Liver (tissue), 9 donors: ENCODE measurements around the gene PANX1. TPM values are rescaled to one million over a fixed set of nuclear protein-coding genes. Genes with fewer than 3 reads are reported as not detected.

ENCODE experiments used
- DNase-seq: peaks from one replicate; pipeline ENCODE4 v3.0.0-alpha.2; 2017; ENCODE audit warnings: low spot score
- H3K27ac ChIP-seq, 2 donors: one replicate each; pipeline ENCODE4 v1.7.0; 2013; ENCODE audit warnings: inconsistent platforms in 2 of 2, low read length in 2 of 2, control low read depth in 1 of 2, low read depth in 1 of 2, mild to moderate bottlenecking in 1 of 2
- H3K27me3 ChIP-seq, 4 donors: one replicate each; pipeline versions ENCODE4 v1.6.1 to v1.7.0; 2013; ENCODE audit warnings: low read length in 3 of 4, inconsistent platforms in 1 of 4, mild to moderate bottlenecking in 1 of 4, moderate library complexity in 1 of 4; ENCODE audit not compliant: control insufficient read depth in 4 of 4, insufficient read depth in 4 of 4
- H3K36me3 ChIP-seq, 4 donors: one replicate each; pipeline versions ENCODE4 v1.6.1 to v1.7.0; 2013; ENCODE audit warnings: low read length in 3 of 4, mild to moderate bottlenecking in 3 of 4, low read depth in 1 of 4, moderate library complexity in 1 of 4; ENCODE audit not compliant: control insufficient read depth in 4 of 4, insufficient read depth in 3 of 4
- H3K4me1 ChIP-seq, 4 donors: one replicate each; pipeline versions ENCODE4 v1.6.1 to v1.7.0; 2013; ENCODE audit warnings: low read length in 3 of 4, mild to moderate bottlenecking in 3 of 4, moderate library complexity in 1 of 4; ENCODE audit not compliant: control insufficient read depth in 4 of 4, insufficient read depth in 4 of 4
- H3K4me3 ChIP-seq, 3 donors: one replicate each; pipeline versions ENCODE4 v1.6.1 to v1.7.0; 2013; ENCODE audit warnings: low read length in 3 of 3, control low read depth in 1 of 3, low read depth in 1 of 3, mild to moderate bottlenecking in 1 of 3
- H3K9ac ChIP-seq, 2 donors: one replicate each; pipeline ENCODE4 v1.7.0; 2013; ENCODE audit warnings: low read length in 2 of 2, mild to moderate bottlenecking in 2 of 2, moderate library complexity in 2 of 2, control low read depth in 1 of 2, low read depth in 1 of 2
- H3K9me3 ChIP-seq, 4 donors: one replicate each; pipeline versions ENCODE4 v1.6.1 to v1.7.0; 2013; ENCODE audit warnings: low read length in 3 of 4; ENCODE audit not compliant: control insufficient read depth in 4 of 4
- EGR1 ChIP-seq, 2 donors: IDR thresholded peaks; 2 replicates each; pipeline ENCODE4 v1.6.1; 2016 to 2018; ENCODE audit warnings: antibody characterized with exemption in 2 of 2, low read depth in 2 of 2
- FOXA2 ChIP-seq: IDR thresholded peaks from 2 replicates; pipeline ENCODE4 v1.6.1; 2016; ENCODE audit warnings: antibody characterized with exemption
- GABPA ChIP-seq, 2 donors: IDR thresholded peaks in 1 of 2; conservative IDR thresholded peaks in 1 of 2; 2 replicates each; pipeline ENCODE4 v1.6.1; 2016; ENCODE audit warnings: antibody characterized with exemption in 2 of 2, mild to moderate bottlenecking in 1 of 2, moderate library complexity in 1 of 2
- HNF4A ChIP-seq, 2 donors: conservative IDR thresholded peaks; 2 replicates each; pipeline ENCODE4 v1.6.1; 2016; ENCODE audit warnings: antibody characterized with exemption in 2 of 2, mild to moderate bottlenecking in 2 of 2
- HNF4G ChIP-seq: IDR thresholded peaks from 2 replicates; pipeline ENCODE4 v1.6.1; 2016; ENCODE audit warnings: antibody characterized with exemption
- JUND ChIP-seq, 2 donors: IDR thresholded peaks; 2 replicates each; pipeline ENCODE4 v1.6.1; 2016; ENCODE audit warnings: antibody characterized with exemption in 2 of 2
- NR2F2 ChIP-seq: IDR thresholded peaks from 2 replicates; pipeline ENCODE4 v1.6.1; 2016; ENCODE audit warnings: antibody characterized with exemption
- RAD21 ChIP-seq, 2 donors: IDR thresholded peaks; 2 replicates each; pipeline ENCODE4 v1.6.1; 2016; ENCODE audit warnings: antibody characterized with exemption in 2 of 2, mild to moderate bottlenecking in 2 of 2
- RXRA ChIP-seq, 2 donors: IDR thresholded peaks; 2 replicates each; pipeline ENCODE4 v1.6.1; 2017 to 2018; ENCODE audit warnings: antibody characterized with exemption in 2 of 2, mild to moderate bottlenecking in 1 of 2
- TAF1 ChIP-seq: conservative IDR thresholded peaks from 2 replicates; pipeline ENCODE4 v1.6.1; 2016; ENCODE audit warnings: antibody characterized with exemption, mild to moderate bottlenecking
- YY1 ChIP-seq: IDR thresholded peaks from 2 replicates; pipeline ENCODE4 v1.6.1; 2016; ENCODE audit warnings: antibody characterized with exemption, mild to moderate bottlenecking
- WGBS: extraction: QIAGEN DNeasy Blood & Tissue Kit; methylation state at CpG from one replicate; pipeline ENCODE4 v1.1.7; 2013; 5-methylcytosine and 5-hydroxymethylcytosine counted together
- polyA plus RNA-seq, 2 donors: library from polyadenylated mRNA; stranded (reverse) in 1 of 2; unstranded in 1 of 2; fragments of 200-250 nt in 1 of 2; fragments of >200 nt in 1 of 2; fragmentation: Nextera tagmentation in 1 of 2; extraction: Ambion mirVana in 1 of 2; gene quantifications; one replicate each; pipeline versions ENCODE4 v1.2.1 to v1.2.3, GENCODE V29; 2013 to 2015
- total RNA-seq, 2 donors: library from RNA; depleted of rRNA; stranded (reverse); fragments of >200 nt; gene quantifications; one replicate each; pipeline ENCODE4 v1.2.3, GENCODE V29; 2014
- TF ChIP-seq, protein P1 (sequence below): IDR thresholded peaks from 2 replicates; pipeline ENCODE4 v1.6.1; 2016; ENCODE audit warnings: antibody characterized with exemption, mild to moderate bottlenecking
- TF ChIP-seq, protein P2 (sequence below): IDR thresholded peaks from 2 replicates; pipeline ENCODE4 v1.6.1; 2016; ENCODE audit warnings: antibody characterized with exemption
- TF ChIP-seq, protein P3 (sequence below): IDR thresholded peaks from 2 replicates; pipeline ENCODE4 v1.6.1; 2016; ENCODE audit warnings: antibody characterized with exemption
- TF ChIP-seq, protein P4 (sequence below): fragments of 150-350 bp; IDR thresholded peaks from 2 replicates; pipeline ENCODE4 v1.5.1; 2017; ENCODE audit warnings: improper control_type of control experiment, low read depth, low read length; ENCODE audit not compliant: missing input control
- TF ChIP-seq, protein P5 (sequence below): IDR thresholded peaks from 2 replicates; pipeline ENCODE4 v1.6.1; 2016; ENCODE audit warnings: antibody characterized with exemption
- donor health status: healthy.
- donor health status: healthy.
- donor health status: healthy.
- donor health status: healthy.
- donor health status: healthy.

Gene PANX1
- total and polyA plus RNA-seq, 4 donors: 6.4 to 14.1 (median 8.4) TPM

DNA sequence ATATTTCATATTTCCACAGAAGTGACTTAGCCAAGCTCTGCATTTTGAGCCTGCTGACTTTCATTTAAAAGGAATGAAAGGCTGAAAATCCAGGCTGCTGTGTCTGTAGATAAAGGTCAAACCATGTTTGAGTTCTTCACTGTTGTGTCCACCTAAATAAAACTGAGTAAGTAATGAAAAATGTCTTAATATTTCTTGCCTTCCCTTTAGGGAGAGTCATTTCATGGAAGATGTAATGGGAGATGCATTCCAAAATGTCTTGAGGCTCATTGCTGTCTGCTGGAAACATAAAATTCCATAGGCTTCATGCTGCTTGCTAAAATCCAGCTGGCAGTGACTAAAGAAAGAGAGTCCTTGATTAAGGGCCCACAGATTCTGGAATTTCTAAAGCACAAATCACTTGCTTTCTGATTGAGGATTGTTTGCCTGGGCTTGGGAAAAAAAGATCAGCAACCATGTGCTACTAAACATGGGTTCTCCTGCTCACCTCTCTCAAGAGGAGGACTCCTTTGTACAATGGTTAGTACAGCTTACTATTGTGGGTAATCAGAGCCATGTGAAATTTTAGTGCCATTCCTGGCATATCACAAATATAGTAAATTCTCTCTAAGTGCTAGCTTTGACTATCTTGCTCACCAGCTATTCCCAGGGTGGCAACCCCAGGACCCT, 56.9 kb downstream of the PANX1 start:
- TF ChIP-seq, protein P1, sequence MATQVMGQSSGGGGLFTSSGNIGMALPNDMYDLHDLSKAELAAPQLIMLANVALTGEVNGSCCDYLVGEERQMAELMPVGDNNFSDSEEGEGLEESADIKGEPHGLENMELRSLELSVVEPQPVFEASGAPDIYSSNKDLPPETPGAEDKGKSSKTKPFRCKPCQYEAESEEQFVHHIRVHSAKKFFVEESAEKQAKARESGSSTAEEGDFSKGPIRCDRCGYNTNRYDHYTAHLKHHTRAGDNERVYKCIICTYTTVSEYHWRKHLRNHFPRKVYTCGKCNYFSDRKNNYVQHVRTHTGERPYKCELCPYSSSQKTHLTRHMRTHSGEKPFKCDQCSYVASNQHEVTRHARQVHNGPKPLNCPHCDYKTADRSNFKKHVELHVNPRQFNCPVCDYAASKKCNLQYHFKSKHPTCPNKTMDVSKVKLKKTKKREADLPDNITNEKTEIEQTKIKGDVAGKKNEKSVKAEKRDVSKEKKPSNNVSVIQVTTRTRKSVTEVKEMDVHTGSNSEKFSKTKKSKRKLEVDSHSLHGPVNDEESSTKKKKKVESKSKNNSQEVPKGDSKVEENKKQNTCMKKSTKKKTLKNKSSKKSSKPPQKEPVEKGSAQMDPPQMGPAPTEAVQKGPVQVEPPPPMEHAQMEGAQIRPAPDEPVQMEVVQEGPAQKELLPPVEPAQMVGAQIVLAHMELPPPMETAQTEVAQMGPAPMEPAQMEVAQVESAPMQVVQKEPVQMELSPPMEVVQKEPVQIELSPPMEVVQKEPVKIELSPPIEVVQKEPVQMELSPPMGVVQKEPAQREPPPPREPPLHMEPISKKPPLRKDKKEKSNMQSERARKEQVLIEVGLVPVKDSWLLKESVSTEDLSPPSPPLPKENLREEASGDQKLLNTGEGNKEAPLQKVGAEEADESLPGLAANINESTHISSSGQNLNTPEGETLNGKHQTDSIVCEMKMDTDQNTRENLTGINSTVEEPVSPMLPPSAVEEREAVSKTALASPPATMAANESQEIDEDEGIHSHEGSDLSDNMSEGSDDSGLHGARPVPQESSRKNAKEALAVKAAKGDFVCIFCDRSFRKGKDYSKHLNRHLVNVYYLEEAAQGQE: no peak
- TF ChIP-seq RXRA (IDR thresholded peaks at IDR 0.05) (no peak), HNF4G (no peak), HNF4A (conservative IDR thresholded peaks at IDR 0.05) (no peak)
- TF ChIP-seq, protein P2, sequence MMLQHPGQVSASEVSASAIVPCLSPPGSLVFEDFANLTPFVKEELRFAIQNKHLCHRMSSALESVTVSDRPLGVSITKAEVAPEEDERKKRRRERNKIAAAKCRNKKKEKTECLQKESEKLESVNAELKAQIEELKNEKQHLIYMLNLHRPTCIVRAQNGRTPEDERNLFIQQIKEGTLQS: no peak
- TF ChIP-seq, protein P3, sequence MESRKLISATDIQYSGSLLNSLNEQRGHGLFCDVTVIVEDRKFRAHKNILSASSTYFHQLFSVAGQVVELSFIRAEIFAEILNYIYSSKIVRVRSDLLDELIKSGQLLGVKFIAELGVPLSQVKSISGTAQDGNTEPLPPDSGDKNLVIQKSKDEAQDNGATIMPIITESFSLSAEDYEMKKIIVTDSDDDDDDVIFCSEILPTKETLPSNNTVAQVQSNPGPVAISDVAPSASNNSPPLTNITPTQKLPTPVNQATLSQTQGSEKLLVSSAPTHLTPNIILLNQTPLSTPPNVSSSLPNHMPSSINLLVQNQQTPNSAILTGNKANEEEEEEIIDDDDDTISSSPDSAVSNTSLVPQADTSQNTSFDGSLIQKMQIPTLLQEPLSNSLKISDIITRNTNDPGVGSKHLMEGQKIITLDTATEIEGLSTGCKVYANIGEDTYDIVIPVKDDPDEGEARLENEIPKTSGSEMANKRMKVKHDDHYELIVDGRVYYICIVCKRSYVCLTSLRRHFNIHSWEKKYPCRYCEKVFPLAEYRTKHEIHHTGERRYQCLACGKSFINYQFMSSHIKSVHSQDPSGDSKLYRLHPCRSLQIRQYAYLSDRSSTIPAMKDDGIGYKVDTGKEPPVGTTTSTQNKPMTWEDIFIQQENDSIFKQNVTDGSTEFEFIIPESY: no peak
- no peak for DNase-seq
- H3K27ac ChIP-seq: no peak overlapping the region
- no peaks in the 10 kb centered on the region for H3K27me3 ChIP-seq
- H3K9ac ChIP-seq: no peak overlapping the region
- H3K9me3 ChIP-seq: no peaks in the 10 kb centered on the region
- H3K36me3 ChIP-seq: peaks cover 0 to 7% (median 2%) of the 10 kb centered on the region in 4 donors
- no peaks in the 10 kb centered on the region for H3K4me1 ChIP-seq
- H3K4me3 ChIP-seq: no peak overlapping the region

DNA sequence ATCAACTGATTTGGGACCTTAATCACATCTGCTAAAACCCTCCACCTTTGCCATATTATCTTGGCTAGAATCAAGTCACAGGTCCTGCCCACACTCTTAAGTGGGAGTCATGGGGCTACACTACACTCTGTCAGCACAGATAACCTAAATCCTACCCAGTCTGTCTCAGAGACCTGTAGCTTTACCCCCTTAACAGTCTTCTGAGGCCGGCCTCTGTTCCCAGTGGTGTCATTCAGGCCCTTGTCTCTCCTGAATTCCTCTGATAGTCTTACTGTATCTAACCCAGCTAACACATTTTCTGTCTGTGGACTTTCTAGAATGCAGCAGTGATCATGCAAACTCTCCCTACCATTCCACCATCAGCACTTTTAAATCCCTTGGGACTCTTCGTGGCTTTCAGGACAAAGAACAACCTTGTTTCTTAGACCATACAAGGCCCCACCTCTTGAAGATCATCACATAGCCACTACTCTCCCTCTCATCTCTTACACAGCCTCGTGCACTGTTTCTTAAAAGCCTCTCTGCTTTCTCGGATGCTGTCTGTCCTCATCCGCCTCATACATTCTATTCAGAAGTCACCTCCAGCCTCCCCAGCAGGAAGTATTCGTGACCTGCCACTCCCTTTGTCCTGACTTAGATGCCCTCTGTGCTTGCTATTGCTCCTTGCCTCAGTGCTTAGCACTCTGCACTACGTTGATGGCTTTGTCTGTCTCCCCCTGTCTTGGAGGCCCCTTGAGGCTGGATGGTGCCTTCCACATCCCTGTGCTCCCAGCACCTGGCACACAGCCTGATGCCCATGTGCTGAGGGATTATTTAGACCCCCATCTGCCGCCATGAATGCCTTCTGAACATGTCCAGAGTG, 57.9 kb downstream of the PANX1 start:
- H3K27me3 ChIP-seq: no peaks in the 10 kb centered on the region
- no peak overlapping the region for H3K27ac ChIP-seq
- no peak for DNase-seq
- no peaks in the 10 kb centered on the region for H3K4me1 ChIP-seq
- 94% methylated on average over 8 of the region's 8 CpGs for WGBS
- H3K9ac ChIP-seq: no peak overlapping the region
- TF ChIP-seq FOXA2: no peak
- no peak for TF ChIP-seq HNF4A (conservative IDR thresholded peaks at IDR 0.05)
- TF ChIP-seq, protein P4, sequence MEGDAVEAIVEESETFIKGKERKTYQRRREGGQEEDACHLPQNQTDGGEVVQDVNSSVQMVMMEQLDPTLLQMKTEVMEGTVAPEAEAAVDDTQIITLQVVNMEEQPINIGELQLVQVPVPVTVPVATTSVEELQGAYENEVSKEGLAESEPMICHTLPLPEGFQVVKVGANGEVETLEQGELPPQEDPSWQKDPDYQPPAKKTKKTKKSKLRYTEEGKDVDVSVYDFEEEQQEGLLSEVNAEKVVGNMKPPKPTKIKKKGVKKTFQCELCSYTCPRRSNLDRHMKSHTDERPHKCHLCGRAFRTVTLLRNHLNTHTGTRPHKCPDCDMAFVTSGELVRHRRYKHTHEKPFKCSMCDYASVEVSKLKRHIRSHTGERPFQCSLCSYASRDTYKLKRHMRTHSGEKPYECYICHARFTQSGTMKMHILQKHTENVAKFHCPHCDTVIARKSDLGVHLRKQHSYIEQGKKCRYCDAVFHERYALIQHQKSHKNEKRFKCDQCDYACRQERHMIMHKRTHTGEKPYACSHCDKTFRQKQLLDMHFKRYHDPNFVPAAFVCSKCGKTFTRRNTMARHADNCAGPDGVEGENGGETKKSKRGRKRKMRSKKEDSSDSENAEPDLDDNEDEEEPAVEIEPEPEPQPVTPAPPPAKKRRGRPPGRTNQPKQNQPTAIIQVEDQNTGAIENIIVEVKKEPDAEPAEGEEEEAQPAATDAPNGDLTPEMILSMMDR: no peak
- no peak for TF ChIP-seq NR2F2
- TF ChIP-seq, protein P3: no peak
- TF ChIP-seq, protein P5, sequence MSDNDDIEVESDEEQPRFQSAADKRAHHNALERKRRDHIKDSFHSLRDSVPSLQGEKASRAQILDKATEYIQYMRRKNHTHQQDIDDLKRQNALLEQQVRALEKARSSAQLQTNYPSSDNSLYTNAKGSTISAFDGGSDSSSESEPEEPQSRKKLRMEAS: no peak
- TF ChIP-seq GABPA (IDR thresholded peaks at IDR 0.05 in 1 of 2, conservative IDR thresholded peaks at IDR 0.05 in 1 of 2): no peak
- no peak for TF ChIP-seq EGR1 (IDR thresholded peaks at IDR 0.05; ENCODE audit: low read depth in 2 of 2)
- TF ChIP-seq RAD21 (IDR thresholded peaks at IDR 0.05): no peak
- no peak for TF ChIP-seq YY1
- TF ChIP-seq, protein P1: no peak
- no peak for TF ChIP-seq JUND (IDR thresholded peaks at IDR 0.05)
- TF ChIP-seq RXRA (IDR thresholded peaks at IDR 0.05): no peak
- no peak for TF ChIP-seq TAF1
- H3K36me3 ChIP-seq: peaks cover 0 to 1% (median 0%) of the 10 kb centered on the region in 4 donors
- H3K4me3 ChIP-seq: no peak overlapping the region
- H3K9me3 ChIP-seq: no peaks in the 10 kb centered on the region
